ENCODE results near the gene ZGPAT.

The ZGPAT gene

GRCh38 chr20:63746751-63747315, 39.0 kb downstream of the ZGPAT start:
- Histone ChIP-seq H3K18ac (ENCODE audit: low read length) (no peak overlapping the region), H2BK12ac (ENCODE audit: low read length) (no peak overlapping the region), H2BK15ac (ENCODE audit: low read length) (no peak overlapping the region), H3K4ac (ENCODE audit: low read length) (no peak overlapping the region), H4K91ac (ENCODE audit: low read depth, low read length, poor library complexity) (no peak overlapping the region), H3K27me3 (ENCODE audit: control insufficient read depth in 3 of 3, insufficient read depth in 3 of 3, low read depth in 1 of 3, low read length in 3 of 3) (no peaks in the 10 kb centered on the region), H3K14ac (ENCODE audit: low read length) (no peak overlapping the region), H3K27ac (replicated peaks; ENCODE audit: low read length) (no peak overlapping the region), H2AFZ (ENCODE audit: low read length) (no peak overlapping the region), H3K4me2 (ENCODE audit: insufficient read depth, low read length, poor library complexity, severe bottlenecking) (no peak overlapping the region), H2BK120ac (ENCODE audit: low read depth, low read length) (no peak overlapping the region), H2AK5ac (ENCODE audit: low read depth, low read length) (peak overlapping the region; percentile 28), H3K79me1 (ENCODE audit: low read depth, low read length) (peaks cover 8% of the 10 kb centered on the region), H3K4me1 (ENCODE audit: control insufficient read depth in 2 of 2, insufficient read depth in 1 of 2, low read depth in 1 of 2, low read length in 2 of 2) (peaks cover 6 to 8% of the 10 kb centered on the region in 2 donors), H3K36me3 (replicated peaks in 1 of 2; ENCODE audit: control insufficient read depth in 2 of 2, insufficient read depth in 2 of 2, low read length in 2 of 2) (peaks cover 10 to 62% of the 10 kb centered on the region in 2 donors), H3K9ac (ENCODE audit: low read depth, low read length, poor library complexity) (no peak overlapping the region), H3K4me3 (ENCODE audit: low read length in 2 of 2) (no peak overlapping the region), H4K8ac (ENCODE audit: low read depth, low read length) (no peak overlapping the region), H3K9me3 (replicated peaks in 1 of 2; ENCODE audit: control insufficient read depth in 2 of 2, insufficient read depth in 1 of 2, low read depth in 1 of 2, low read length in 2 of 2) (no peaks in the 10 kb centered on the region), H3K23ac (ENCODE audit: low read depth, low read length, poor library complexity) (peak overlapping the region; percentile 85), H2BK5ac (ENCODE audit: low read length) (no peak overlapping the region)
- no CpG with 5 or more reads among the region's 47 CpGs for WGBS, 2 donors (ENCODE audit: extremely low coverage in 2 of 2, insufficient read length in 2 of 2, insufficient replicate concordance in 1 of 2)
- no peak for DNase-seq (ENCODE audit: low spot score)

- H3K23ac ChIP-seq (ENCODE audit: low read depth, low read length, poor library complexity): no peak overlapping the region
- no peak overlapping the region for H3K4me3 ChIP-seq (ENCODE audit: low read length in 2 of 2)
- peaks cover 5% of the 10 kb centered on the region for H3K79me1 ChIP-seq (ENCODE audit: low read depth, low read length)
- no peak overlapping the region for H2BK15ac ChIP-seq (ENCODE audit: low read length)
- no peak overlapping the region for H2BK12ac ChIP-seq (ENCODE audit: low read length)
- no peak overlapping the region for H4K91ac ChIP-seq (ENCODE audit: low read depth, low read length, poor library complexity)
- H3K14ac ChIP-seq (ENCODE audit: low read length): no peak overlapping the region
- H2AFZ ChIP-seq (ENCODE audit: low read length): no peak overlapping the region
- H3K18ac ChIP-seq (ENCODE audit: low read length): no peak overlapping the region
- H3K27ac ChIP-seq (replicated peaks; ENCODE audit: low read length): no peak overlapping the region
- no peak overlapping the region for H4K8ac ChIP-seq (ENCODE audit: low read depth, low read length)
- peaks cover 6 to 8% of the 10 kb centered on the region in 2 donors for H3K4me1 ChIP-seq (ENCODE audit: control insufficient read depth in 2 of 2, insufficient read depth in 1 of 2, low read depth in 1 of 2, low read length in 2 of 2)
- WGBS, 2 donors (ENCODE audit: extremely low coverage in 2 of 2, insufficient read length in 2 of 2, insufficient replicate concordance in 1 of 2): no CpG with 5 or more reads among the region's 13 CpGs
- H3K27me3 ChIP-seq (ENCODE audit: control insufficient read depth in 3 of 3, insufficient read depth in 3 of 3, low read depth in 1 of 3, low read length in 3 of 3): no peaks in the 10 kb centered on the region
- no peak overlapping the region for H3K9ac ChIP-seq (ENCODE audit: low read depth, low read length, poor library complexity)
- H3K4ac ChIP-seq (ENCODE audit: low read length): no peak overlapping the region
- H2BK5ac ChIP-seq (ENCODE audit: low read length): no peak overlapping the region
- no peak overlapping the region for H2BK120ac ChIP-seq (ENCODE audit: low read depth, low read length)
- peaks cover 6 to 58% of the 10 kb centered on the region in 2 donors for H3K36me3 ChIP-seq (replicated peaks in 1 of 2; ENCODE audit: control insufficient read depth in 2 of 2, insufficient read depth in 2 of 2, low read length in 2 of 2)
- DNase-seq (ENCODE audit: low spot score): no peak
- no peaks in the 10 kb centered on the region for H3K9me3 ChIP-seq (replicated peaks in 1 of 2; ENCODE audit: control insufficient read depth in 2 of 2, insufficient read depth in 1 of 2, low read depth in 1 of 2, low read length in 2 of 2)
- H2AK5ac ChIP-seq (ENCODE audit: low read depth, low read length): no peak overlapping the region
- H3K4me2 ChIP-seq (ENCODE audit: insufficient read depth, low read length, poor library complexity, severe bottlenecking): no peak overlapping the region
Measured at GRCh38 chr20:63747622-63748069, 39.8 kb downstream of the ZGPAT start.

- Histone ChIP-seq H4K91ac (ENCODE audit: low read depth, low read length, poor library complexity) (no peak overlapping the region), H3K23ac (ENCODE audit: low read depth, low read length, poor library complexity) (no peak overlapping the region), H2BK5ac (ENCODE audit: low read length) (no peak overlapping the region), H3K4me2 (ENCODE audit: insufficient read depth, low read length, poor library complexity, severe bottlenecking) (no peak overlapping the region), H3K79me1 (ENCODE audit: low read depth, low read length) (peaks cover 5% of the 10 kb centered on the region), H3K9ac (ENCODE audit: low read depth, low read length, poor library complexity) (no peak overlapping the region), H2AK5ac (ENCODE audit: low read depth, low read length) (no peak overlapping the region), H3K36me3 (replicated peaks in 1 of 2; ENCODE audit: control insufficient read depth in 2 of 2, insufficient read depth in 2 of 2, low read length in 2 of 2) (peaks cover 2 to 58% of the 10 kb centered on the region in 2 donors), H2AFZ (ENCODE audit: low read length) (no peak overlapping the region), H3K4ac (ENCODE audit: low read length) (no peak overlapping the region), H3K4me3 (ENCODE audit: low read length in 2 of 2) (peak overlapping the region in 1 of 2 donors; percentile 35), H2BK120ac (ENCODE audit: low read depth, low read length) (no peak overlapping the region), H2BK15ac (ENCODE audit: low read length) (no peak overlapping the region), H4K8ac (ENCODE audit: low read depth, low read length) (no peak overlapping the region), H2BK12ac (ENCODE audit: low read length) (no peak overlapping the region), H3K18ac (ENCODE audit: low read length) (no peak overlapping the region), H3K9me3 (replicated peaks in 1 of 2; ENCODE audit: control insufficient read depth in 2 of 2, insufficient read depth in 1 of 2, low read depth in 1 of 2, low read length in 2 of 2) (no peaks in the 10 kb centered on the region), H3K27ac (replicated peaks; ENCODE audit: low read length) (no peak overlapping the region), H3K14ac (ENCODE audit: low read length) (no peak overlapping the region), H3K27me3 (ENCODE audit: control insufficient read depth in 3 of 3, insufficient read depth in 3 of 3, low read depth in 1 of 3, low read length in 3 of 3) (no peaks in the 10 kb centered on the region), H3K4me1 (ENCODE audit: control insufficient read depth in 2 of 2, insufficient read depth in 1 of 2, low read depth in 1 of 2, low read length in 2 of 2) (peaks cover 6 to 8% of the 10 kb centered on the region in 2 donors)
- DNase-seq (ENCODE audit: low spot score): no peak
- WGBS, 2 donors (ENCODE audit: extremely low coverage in 2 of 2, insufficient read length in 2 of 2, insufficient replicate concordance in 1 of 2): no CpG with 5 or more reads among the region's 20 CpGs
Measured at GRCh38 chr20:63748070-63748933, 40.5 kb downstream of the ZGPAT start.

- Histone ChIP-seq H3K4me1 (ENCODE audit: control insufficient read depth in 2 of 2, insufficient read depth in 1 of 2, low read depth in 1 of 2, low read length in 2 of 2) (peaks cover 6 to 8% of the 10 kb centered on the region in 2 donors), H3K18ac (ENCODE audit: low read length) (no peak overlapping the region), H3K23ac (ENCODE audit: low read depth, low read length, poor library complexity) (no peak overlapping the region), H2BK15ac (ENCODE audit: low read length) (no peak overlapping the region), H3K4ac (ENCODE audit: low read length) (no peak overlapping the region), H3K4me3 (ENCODE audit: low read length in 2 of 2) (no peak overlapping the region), H3K79me1 (ENCODE audit: low read depth, low read length) (peaks cover 5% of the 10 kb centered on the region), H2AK5ac (ENCODE audit: low read depth, low read length) (no peak overlapping the region), H3K14ac (ENCODE audit: low read length) (peak overlapping the region; percentile 71), H3K4me2 (ENCODE audit: insufficient read depth, low read length, poor library complexity, severe bottlenecking) (no peak overlapping the region), H4K8ac (ENCODE audit: low read depth, low read length) (no peak overlapping the region), H3K36me3 (replicated peaks in 1 of 2; ENCODE audit: control insufficient read depth in 2 of 2, insufficient read depth in 2 of 2, low read length in 2 of 2) (peaks cover 0 to 57% of the 10 kb centered on the region in 2 donors), H3K9ac (ENCODE audit: low read depth, low read length, poor library complexity) (no peak overlapping the region), H3K27ac (replicated peaks; ENCODE audit: low read length) (no peak overlapping the region), H2BK5ac (ENCODE audit: low read length) (no peak overlapping the region), H4K91ac (ENCODE audit: low read depth, low read length, poor library complexity) (no peak overlapping the region), H3K9me3 (replicated peaks in 1 of 2; ENCODE audit: control insufficient read depth in 2 of 2, insufficient read depth in 1 of 2, low read depth in 1 of 2, low read length in 2 of 2) (no peaks in the 10 kb centered on the region), H2BK12ac (ENCODE audit: low read length) (no peak overlapping the region), H2AFZ (ENCODE audit: low read length) (no peak overlapping the region), H2BK120ac (ENCODE audit: low read depth, low read length) (no peak overlapping the region), H3K27me3 (ENCODE audit: control insufficient read depth in 3 of 3, insufficient read depth in 3 of 3, low read depth in 1 of 3, low read length in 3 of 3) (no peaks in the 10 kb centered on the region)
- DNase-seq (ENCODE audit: low spot score): no peak
- no CpG with 5 or more reads among the region's 11 CpGs for WGBS, 2 donors (ENCODE audit: extremely low coverage in 2 of 2, insufficient read length in 2 of 2, insufficient replicate concordance in 1 of 2)
Measured at GRCh38 chr20:63748934-63749270, 41.1 kb downstream of the ZGPAT start.

All from neuronal stem cell (in vitro differentiated cells).